OCI-LY1 (cell line): ENCODE measurements around the gene DLL4.

Experiments used
- H2AFZ ChIP-seq: fragments of 200-600 bp; sonication (generic), shearing (Covaris generic); 2 replicates; pipeline ENCODE4 v1.6.0; 2014; ENCODE audit warnings: antibody characterized with exemption, mild to moderate bottlenecking, low read length
- H3F3A ChIP-seq: fragments of 200-600 bp; sonication (generic), shearing (Covaris generic); 2 replicates; pipeline ENCODE4 v1.6.0; 2014; ENCODE audit warnings: mild to moderate bottlenecking, antibody characterized with exemption, low read length, moderate library complexity; ENCODE audit not compliant: insufficient read depth
- H3K27ac ChIP-seq: fragments of 200-600 bp; sonication (generic); 2 replicates; pipeline ENCODE4 v1.5.1; 2014; ENCODE audit warnings: low read length, mixed run types, mild to moderate bottlenecking, low read depth; ENCODE audit not compliant: poor library complexity, severe bottlenecking
- H3K27me3 ChIP-seq: fragments of 200-600 bp; sonication (generic); 2 replicates; pipeline ENCODE4 v1.6.0; 2014; ENCODE audit warnings: antibody characterized with exemption, mild to moderate bottlenecking, low read length, moderate library complexity; ENCODE audit not compliant: insufficient read depth
- H3K36me3 ChIP-seq: fragments of 200-600 bp; sonication (generic); 2 replicates; pipeline ENCODE4 v1.6.1; 2014; ENCODE audit warnings: mild to moderate bottlenecking, antibody characterized with exemption, low read length, moderate library complexity, mixed read lengths; ENCODE audit not compliant: insufficient read depth
- H3K4me1 ChIP-seq: fragments of 200-600 bp; sonication (generic); 2 replicates; pipeline ENCODE4 v1.5.1; 2014; ENCODE audit warnings: mild to moderate bottlenecking, low read length, moderate library complexity; ENCODE audit not compliant: insufficient read depth, severe bottlenecking
- H3K4me2 ChIP-seq: fragments of 200-600 bp; sonication (generic), shearing (Covaris generic); 2 replicates; pipeline ENCODE4 v1.6.1; 2014; ENCODE audit warnings: low read length
- H3K4me3 ChIP-seq: fragments of 200-600 bp; sonication (generic); 2 replicates; pipeline ENCODE4 v1.5.1; 2014; ENCODE audit warnings: low read length, low read depth, mild to moderate bottlenecking, mixed read lengths; ENCODE audit not compliant: poor library complexity, severe bottlenecking
- H3K79me2 ChIP-seq: fragments of 200-600 bp; shearing (Covaris generic); 2 replicates; pipeline ENCODE4 v1.6.1; 2016; ENCODE audit warnings: mixed run types, low read length, mixed read lengths; ENCODE audit not compliant: insufficient read depth
- H3K9ac ChIP-seq: fragments of 200-600 bp; sonication (generic), shearing (Covaris generic); 2 replicates; pipeline ENCODE4 v1.6.1; 2014; ENCODE audit warnings: mild to moderate bottlenecking, low read length, mixed read lengths
- H3K9me2 ChIP-seq: fragments of 200-600 bp; sonication (generic), shearing (Covaris generic); 2 replicates; pipeline ENCODE4 v1.6.1; 2014; ENCODE audit warnings: low read depth, mild to moderate bottlenecking, low read length, mixed read lengths
- H3K9me3 ChIP-seq: fragments of 200-600 bp; shearing (Covaris generic); 2 replicates; pipeline ENCODE4 v1.6.1; 2014; ENCODE audit warnings: low read length, mixed read lengths
- H4K20me1 ChIP-seq: fragments of 200-600 bp; sonication (generic), shearing (Covaris generic); 2 replicates; pipeline ENCODE4 v1.6.0; 2016; ENCODE audit warnings: mild to moderate bottlenecking, low read length; ENCODE audit not compliant: insufficient read depth
- EZH2 ChIP-seq: fragments of 200-600 bp; sonication (generic), shearing (Covaris generic); IDR thresholded peaks from 2 replicates; pipeline ENCODE4 v1.8.0; 2017; ENCODE audit warnings: borderline replicate concordance, mixed run types, mild to moderate bottlenecking, antibody characterized with exemption, low read length, moderate library complexity, mixed read lengths
- TF ChIP-seq, protein P1 (sequence below): fragments of 200-600 bp; sonication (generic), shearing (Covaris generic); IDR thresholded peaks from 2 replicates; pipeline ENCODE4 v1.5.1; 2017; ENCODE audit warnings: mild to moderate bottlenecking, antibody characterized with exemption, low read length, moderate library complexity, mixed read lengths

DLL4 gene

DNA sequence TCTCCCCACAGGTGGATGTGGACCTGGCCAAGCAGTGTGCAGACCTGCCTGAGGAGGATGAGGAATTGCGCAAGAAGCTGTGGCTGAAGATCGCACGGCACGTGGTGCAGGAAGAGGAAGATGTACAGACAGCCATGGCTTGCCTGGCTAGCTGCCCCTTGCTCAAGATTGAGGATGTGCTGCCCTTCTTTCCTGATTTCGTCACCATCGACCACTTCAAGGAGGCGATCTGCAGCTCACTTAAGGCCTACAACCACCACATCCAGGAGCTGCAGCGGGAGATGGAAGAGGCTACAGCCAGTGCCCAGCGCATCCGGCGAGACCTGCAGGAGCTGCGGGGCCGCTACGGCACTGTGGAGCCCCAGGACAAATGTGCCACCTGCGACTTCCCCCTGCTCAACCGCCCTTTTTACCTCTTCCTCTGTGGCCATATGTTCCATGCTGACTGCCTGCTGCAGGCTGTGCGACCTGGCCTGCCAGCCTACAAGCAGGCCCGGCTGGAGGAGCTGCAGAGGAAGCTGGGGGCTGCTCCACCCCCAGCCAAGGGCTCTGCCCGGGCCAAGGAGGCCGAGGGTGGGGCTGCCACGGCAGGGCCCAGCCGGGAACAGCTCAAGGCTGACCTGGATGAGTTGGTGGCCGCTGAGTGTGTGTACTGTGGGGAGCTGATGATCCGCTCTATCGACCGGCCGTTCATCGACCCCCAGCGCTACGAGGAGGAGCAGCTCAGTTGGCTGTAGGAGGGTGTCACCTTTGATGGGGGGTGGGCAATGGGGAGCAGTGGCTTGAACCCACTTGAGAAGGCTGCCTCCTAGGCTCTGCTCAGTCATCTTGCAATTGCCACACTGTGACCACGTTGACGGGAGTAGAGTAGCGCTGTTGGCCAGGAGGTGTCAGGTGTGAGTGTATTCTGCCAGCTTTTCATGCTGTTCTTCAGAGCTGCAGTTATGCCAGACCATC, 26.3 kb upstream of the DLL4 start:
- no peaks in the 10 kb centered on the region for H3K79me2 ChIP-seq
- peaks cover 41% of the 10 kb centered on the region for H3K4me1 ChIP-seq
- H3K4me3 ChIP-seq = peak overlapping the region; percentile 18
- no peaks in the 10 kb centered on the region for H3K9me3 ChIP-seq
- H2AFZ ChIP-seq = no peak overlapping the region
- peak overlapping the region; percentile 45 for H3K4me2 ChIP-seq
- H3K9ac ChIP-seq = peak overlapping the region; percentile 51
- H3K27me3 ChIP-seq = no peaks in the 10 kb centered on the region
- TF ChIP-seq, protein P1, sequence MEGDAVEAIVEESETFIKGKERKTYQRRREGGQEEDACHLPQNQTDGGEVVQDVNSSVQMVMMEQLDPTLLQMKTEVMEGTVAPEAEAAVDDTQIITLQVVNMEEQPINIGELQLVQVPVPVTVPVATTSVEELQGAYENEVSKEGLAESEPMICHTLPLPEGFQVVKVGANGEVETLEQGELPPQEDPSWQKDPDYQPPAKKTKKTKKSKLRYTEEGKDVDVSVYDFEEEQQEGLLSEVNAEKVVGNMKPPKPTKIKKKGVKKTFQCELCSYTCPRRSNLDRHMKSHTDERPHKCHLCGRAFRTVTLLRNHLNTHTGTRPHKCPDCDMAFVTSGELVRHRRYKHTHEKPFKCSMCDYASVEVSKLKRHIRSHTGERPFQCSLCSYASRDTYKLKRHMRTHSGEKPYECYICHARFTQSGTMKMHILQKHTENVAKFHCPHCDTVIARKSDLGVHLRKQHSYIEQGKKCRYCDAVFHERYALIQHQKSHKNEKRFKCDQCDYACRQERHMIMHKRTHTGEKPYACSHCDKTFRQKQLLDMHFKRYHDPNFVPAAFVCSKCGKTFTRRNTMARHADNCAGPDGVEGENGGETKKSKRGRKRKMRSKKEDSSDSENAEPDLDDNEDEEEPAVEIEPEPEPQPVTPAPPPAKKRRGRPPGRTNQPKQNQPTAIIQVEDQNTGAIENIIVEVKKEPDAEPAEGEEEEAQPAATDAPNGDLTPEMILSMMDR = no peak
- no peak for TF ChIP-seq EZH2
- peak overlapping the region; percentile 80 for H3K27ac ChIP-seq
- no peaks in the 10 kb centered on the region for H3K9me2 ChIP-seq
- no peaks in the 10 kb centered on the region for H4K20me1 ChIP-seq
- 0 out of 2 replicates have a peak, but pooled peaks cover 4% of the 10 kb centered on the region for H3F3A ChIP-seq
- peaks cover 51% of the 10 kb centered on the region for H3K36me3 ChIP-seq

DNA sequence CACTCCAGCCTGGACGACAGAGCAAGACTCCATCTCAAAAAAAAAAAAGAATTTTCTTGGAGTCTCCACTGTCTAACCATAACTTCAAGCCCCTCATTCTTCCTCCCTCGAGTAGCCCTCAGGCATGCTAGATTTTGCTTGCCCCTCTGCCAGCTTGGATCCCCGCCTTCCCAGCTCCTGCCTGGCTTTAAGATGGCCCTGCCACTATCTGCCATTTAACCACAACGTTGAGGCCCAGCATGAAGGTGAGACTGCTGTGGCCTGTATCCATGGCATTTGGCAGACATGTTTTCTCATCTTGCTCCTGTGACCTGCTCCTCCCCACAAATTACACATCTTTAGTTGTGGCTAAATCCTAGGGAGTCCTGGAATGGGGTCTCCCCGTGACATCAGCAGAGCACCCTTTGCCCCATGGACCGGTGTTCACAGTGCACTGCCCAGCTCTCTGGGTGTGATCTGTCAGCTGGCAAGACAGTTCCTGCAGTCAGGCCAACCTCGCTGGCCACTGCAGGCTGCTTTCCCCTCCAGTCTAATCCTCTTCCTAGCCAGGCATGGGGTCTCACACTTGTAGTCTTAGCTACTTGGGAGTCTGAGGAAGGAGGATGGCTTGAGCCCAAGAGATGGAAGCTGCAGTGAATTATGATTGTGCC, 24.5 kb upstream of the DLL4 start:
- Histone ChIP-seq H3K4me1 (peaks cover 44% of the 10 kb centered on the region), H2AFZ (no peak overlapping the region), H3K4me3 (no peak overlapping the region), H3K9me3 (no peaks in the 10 kb centered on the region), H3K27me3 (no peaks in the 10 kb centered on the region), H3K27ac (peak overlapping the region; percentile 6), H3K4me2 (no peak overlapping the region), H4K20me1 (no peaks in the 10 kb centered on the region), H3K36me3 (peaks cover 41% of the 10 kb centered on the region), H3K9me2 (no peaks in the 10 kb centered on the region), H3F3A (0 out of 2 replicates have a peak, but pooled peaks cover 4% of the 10 kb centered on the region), H3K9ac (no peak overlapping the region), H3K79me2 (no peaks in the 10 kb centered on the region)
- no peak for TF ChIP-seq EZH2

DNA sequence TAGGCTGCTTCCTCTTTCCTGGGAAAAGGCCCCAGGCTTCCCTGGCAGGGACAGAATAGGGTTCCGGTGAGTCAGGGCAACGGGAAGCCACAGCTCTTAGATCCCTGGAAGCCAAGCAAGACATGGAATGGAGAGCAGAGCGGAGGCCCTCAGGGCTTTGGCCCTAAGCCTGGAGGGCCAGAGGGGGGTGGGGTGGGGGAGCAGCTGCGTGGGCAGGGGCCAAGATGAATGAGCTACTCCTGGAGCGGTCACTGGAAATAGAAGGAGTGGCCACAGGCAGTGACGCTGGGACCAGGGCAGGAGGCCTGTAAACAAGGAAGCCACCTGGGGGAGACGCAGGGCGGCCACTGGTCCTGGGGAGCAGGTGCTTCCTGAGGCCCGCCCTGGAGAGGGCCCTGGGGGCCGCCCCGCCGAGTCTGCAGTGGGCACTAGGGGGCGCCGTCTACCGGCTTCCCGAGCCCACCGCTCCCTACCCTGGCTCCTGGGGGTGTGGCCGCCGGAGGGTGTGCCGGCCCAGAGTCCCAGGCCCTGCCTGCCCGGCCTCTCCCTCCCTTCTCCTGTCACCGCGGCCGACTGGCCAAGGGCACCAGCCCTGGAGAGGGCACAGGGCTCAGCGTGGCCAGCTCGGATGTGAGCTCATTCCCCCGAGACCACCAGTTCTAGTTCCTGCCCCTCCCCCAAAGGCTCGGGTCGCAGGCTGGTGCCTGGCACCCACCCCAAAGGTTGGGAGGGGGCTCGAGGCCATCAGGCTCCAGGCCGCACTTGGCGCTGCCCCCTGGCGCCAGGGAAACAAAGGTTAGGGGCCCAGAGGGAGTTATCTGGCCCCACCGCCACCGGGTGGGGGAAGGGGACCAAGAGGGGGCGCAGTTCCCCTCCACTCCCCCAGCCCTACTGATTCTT, 22.8 kb upstream of the DLL4 start:
- Histone ChIP-seq H3K79me2 (no peaks in the 10 kb centered on the region), H3K27me3 (no peaks in the 10 kb centered on the region), H3K9ac (peak overlapping the region; percentile 72), H3K36me3 (peaks cover 25% of the 10 kb centered on the region; the same call in 1 of the 2 replicates), H3F3A (0 out of 2 replicates have a peak, but pooled peaks cover 4% of the 10 kb centered on the region), H3K9me3 (no peaks in the 10 kb centered on the region), H3K27ac (peak overlapping the region; percentile 73), H2AFZ (no peak overlapping the region), H4K20me1 (no peaks in the 10 kb centered on the region), H3K9me2 (no peaks in the 10 kb centered on the region), H3K4me2 (peak overlapping the region; percentile 97), H3K4me1 (peaks cover 44% of the 10 kb centered on the region), H3K4me3 (peak overlapping the region; percentile 69)
- no peak for TF ChIP-seq EZH2
- TF ChIP-seq, protein P1 = peak; percentile 71
